GOT3 (cell line): ENCODE measurements around the gene ARFIP1.
"Not testable (repeated sequence)": the region's sequence is repeated elsewhere in the genome, so short reads cannot be mapped to it uniquely, and the experiment has no call there.

Experiments used
- DNase-seq: peaks from one replicate; lab custom pipeline; 2025; ENCODE audit warnings: mixed read lengths; lab: John Stamatoyannopoulos, UW

The ARFIP1 gene

DNA sequence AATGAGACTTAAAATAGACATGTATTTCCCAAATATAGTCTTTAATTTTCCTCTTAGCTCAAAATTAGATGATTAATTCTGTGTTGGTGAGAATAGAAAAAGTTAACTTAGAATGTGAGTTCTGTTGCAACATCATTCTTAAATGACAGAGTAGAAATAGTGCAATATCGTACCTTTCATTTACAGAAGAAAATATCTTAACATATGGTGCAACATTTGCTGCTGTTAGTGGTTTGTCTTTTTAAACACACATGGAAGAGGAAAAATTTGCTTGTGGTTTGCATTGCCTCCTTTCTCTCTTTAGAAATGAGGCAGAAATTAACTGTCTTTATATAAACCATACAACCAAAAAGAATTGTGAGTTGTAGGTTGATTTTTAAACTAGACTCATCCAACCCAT lies 117.1 kb downstream of the ARFIP1 start:
- DNase-seq, result no peak

- DNase-seq, result not testable (repeated sequence)
Measured at GRCh38 chr4:152898133-152898532, 118.4 kb downstream of the ARFIP1 start.

DNA sequence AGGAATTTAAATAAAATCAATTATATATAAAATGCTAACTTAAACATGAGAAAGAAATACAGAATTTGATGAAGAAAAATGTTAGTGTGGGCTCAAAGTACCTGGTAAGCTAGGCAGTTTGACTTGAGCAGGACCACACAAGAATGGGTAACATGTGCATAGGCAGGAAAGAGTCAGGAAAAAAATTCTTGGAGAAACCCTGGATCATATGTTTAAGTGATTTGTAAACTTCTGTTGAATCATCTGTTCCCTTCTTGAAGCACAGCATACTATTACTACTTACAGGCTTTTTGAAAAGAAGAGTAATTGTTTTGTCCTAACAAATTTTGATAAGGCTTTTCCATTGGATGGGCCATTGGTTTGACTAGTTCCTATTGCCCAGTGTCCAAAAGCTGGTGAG lies 118.9 kb downstream of the ARFIP1 start:
- DNase-seq, result no peak

GRCh38 chr4:152900395-152900794 lies 120.6 kb downstream of the ARFIP1 start:
- DNase-seq, result no peak

DNA sequence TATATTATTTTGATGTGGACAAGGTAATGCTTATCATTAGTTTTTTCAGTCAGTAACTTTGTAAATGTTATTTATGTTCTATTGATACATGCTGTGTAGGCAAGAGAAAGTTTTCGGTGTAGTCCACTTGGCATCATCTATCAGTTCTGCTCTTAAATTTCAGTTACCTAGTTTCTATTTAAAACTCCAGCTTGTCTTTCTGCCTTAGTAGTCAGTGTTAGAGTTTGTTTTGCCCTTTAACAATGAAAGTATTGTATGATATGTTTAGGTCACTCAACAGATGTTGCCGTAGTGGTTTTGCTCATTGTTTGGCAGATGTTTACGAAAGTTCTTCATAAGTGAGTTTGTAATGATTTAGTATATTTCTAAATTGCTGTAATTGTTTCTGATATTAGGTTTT lies 121.5 kb downstream of the ARFIP1 start:
- DNase-seq, result no peak

- DNase-seq, result no peak
Measured at GRCh38 chr4:152903658-152904057, 123.9 kb downstream of the ARFIP1 start.

GRCh38 chr4:152909901-152910300 lies 130.1 kb downstream of the ARFIP1 start:
- DNase-seq, result no peak

DNA sequence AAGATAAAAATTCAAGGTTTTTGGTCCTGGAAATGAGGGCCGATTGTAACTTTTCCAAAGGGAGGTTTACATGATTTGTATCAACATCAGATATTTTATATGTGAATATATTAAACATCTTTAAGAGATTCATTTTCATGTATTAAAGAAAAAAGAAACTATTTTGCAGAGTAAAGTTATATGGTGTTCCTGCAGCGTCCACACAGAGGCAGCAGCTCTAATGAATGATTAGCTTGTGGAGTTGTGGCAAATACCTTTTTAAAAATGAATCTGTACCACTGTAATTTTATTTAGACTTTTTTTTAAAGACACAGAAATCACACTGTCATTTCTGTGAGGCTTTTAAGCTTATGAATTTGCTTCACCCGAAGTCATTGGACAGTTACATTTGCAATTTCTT lies 130.8 kb downstream of the ARFIP1 start:
- no peak for DNase-seq

GRCh38 chr4:152917543-152918395 lies 138.0 kb downstream of the ARFIP1 start:
- no peak for DNase-seq

DNA sequence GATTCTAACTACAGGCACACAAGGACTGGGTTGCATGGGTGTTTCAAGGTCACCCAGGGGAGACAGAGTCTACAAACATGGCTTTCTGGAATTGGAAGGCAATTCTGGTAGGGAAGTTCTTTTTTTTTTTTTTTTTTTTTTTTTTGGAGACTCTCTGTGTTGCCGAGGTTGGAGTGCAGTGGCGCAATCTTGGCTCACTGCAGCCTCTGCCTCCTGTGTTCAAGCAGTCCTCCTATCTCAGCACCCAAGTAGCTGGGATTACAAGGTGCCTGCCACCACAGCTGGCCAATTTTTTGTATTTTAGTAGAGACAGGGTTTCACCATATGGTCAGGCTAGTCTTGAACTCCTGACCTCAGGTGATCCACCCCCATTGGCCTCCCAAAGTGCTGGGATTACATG lies 140.1 kb downstream of the ARFIP1 start:
- no peak for DNase-seq

DNA sequence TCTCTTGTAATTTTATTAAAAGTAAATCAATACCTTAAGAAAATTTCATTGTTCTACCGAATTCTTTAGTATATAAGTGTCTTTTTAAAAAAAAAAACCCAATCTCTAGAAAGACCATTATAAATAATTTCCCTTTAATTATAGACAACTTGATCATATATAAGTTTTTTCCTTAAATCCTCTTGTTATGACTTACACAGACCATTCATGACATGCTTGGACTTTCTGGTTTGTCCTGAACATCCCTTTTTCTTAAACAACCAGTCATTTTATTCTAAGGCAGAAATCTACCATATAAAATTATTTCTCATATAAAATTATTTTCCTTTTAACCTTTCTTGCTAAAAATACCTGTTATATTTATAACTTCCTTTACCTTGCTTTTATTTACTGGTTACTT lies 141.0 kb downstream of the ARFIP1 start:
- DNase-seq, result no peak

GRCh38 chr4:152921284-152921683 lies 141.5 kb downstream of the ARFIP1 start:
- no peak for DNase-seq

DNA sequence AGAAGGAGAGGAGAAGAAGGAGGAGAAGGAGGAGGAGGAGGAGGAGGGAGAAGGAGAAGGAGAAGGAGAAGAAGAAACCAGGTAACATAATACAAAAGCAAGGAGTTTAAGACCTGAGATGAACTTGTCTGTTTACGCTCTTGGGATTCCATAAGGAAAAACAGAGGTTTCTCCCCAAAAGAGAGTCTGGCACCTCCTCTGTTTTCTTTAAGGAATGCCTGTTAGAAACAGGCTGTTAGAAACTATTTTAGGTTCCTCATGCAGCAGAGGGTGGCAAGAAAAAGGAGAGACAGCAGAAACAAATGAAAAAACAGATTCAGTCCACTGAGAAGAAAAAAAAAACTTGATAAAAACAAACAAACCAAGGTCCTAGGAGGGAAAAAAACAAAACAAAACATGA lies 146.1 kb downstream of the ARFIP1 start:
- no peak for DNase-seq

DNA sequence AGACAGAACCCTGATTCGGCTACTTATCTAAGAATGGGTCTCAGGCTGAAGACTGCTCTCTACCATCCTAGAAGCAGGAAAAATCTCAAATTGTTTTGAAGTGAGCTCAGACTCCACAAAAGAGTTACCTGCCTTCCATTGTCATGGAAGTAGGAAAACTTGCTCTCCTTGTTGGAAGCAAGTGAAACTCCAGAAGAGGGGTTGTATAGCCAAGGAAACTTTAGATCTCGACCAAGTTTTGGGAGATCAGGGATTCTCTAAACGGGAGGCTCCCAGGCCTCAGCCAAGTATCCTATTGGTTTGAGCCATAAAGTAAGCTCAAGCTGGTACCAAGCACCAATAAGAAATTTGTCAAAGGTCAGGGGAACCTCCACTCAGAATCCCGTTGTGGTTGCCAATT lies 147.2 kb downstream of the ARFIP1 start:
- no peak for DNase-seq

- no peak for DNase-seq
Measured at GRCh38 chr4:152927737-152928136, 148.0 kb downstream of the ARFIP1 start.

DNA sequence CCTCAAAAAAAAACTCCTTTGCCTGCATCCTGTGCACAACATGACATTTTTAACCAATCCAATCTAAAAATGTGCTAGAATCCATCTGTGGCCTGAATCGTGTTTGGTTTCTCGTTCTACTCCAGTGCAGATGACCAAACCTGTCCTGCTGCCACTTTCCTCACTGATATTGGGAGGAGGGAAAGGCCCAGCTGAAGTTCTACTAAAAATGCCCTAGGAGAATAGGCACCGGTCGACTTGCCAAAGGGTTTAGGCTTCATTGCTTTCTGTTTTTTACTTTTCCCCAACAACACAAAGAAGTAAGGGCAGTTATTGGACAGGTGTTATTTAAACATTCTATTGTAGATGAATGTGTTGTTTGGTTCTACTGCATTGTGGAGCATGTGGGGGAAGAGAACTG lies 148.5 kb downstream of the ARFIP1 start:
- DNase-seq, result no peak

DNA sequence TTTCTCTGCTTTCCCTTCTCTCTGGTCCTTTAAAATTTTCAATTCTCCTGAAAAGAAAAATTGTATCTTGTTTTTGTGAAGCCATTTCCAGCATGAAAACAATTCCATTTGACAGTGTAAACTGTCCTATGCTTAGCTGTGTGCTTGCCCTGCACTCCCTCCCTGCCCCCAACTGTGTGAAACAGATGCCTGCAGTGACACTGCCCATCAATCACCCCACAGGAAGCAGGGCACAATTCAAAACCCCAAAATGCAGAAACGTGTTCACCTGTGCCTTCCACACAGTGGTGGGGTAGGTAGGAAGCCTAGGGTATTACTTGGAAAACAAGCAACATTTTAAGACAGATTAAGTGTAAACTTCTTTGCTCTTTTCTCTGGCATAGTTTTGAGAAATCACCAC lies 150.1 kb downstream of the ARFIP1 start:
- DNase-seq, result no peak

GRCh38 chr4:152935143-152935542 lies 155.4 kb downstream of the ARFIP1 start:
- no peak for DNase-seq

DNA sequence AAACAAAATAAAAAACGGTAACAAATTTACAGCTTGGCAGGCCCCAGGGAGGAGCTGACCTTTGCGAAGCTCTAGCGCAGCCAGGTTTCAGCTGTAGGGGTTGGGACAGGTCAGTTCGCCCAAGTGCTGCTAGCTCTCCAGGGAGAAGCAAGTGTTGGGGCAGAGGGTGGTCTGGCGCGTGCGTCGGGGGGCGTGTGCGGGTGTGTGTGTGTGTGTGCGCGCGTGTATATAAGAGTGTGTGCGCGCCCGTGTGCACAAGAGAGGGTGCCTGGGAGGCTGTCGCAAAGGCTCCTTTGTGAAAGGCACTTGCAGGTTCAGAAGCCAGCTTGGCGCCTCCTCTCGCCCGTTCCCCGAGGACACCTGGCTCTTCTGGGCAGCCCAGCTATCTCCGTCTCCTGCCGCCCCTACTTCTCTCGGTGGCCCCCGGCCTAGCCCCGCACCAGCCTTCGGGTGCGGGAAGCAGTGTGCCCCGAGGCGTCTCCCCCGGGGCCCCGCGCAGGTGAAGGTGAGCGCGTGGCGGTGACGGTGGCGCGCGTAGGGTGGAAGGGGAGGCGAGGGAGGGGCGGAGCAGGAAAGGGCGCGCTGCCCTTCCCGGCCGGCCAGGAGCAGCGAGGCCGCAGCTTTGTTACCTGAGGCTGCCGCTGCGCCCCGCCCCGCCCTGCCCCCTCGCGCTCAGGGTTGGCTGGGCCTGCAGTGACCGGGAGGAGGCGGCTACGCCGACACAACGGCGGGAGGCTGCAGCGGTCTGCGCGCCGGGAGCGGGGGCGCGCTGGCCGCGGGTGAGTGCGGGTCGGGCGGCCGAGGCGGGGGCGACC lies 156.1 kb downstream of the ARFIP1 start, which contains the start of gene FHDC1:
FHDC1 (plus strand) TSS at position 693 of the 815 bp plus-strand sequence. CDS start 6,735 bp downstream, outside the sequence.
- no peak for DNase-seq

DNA sequence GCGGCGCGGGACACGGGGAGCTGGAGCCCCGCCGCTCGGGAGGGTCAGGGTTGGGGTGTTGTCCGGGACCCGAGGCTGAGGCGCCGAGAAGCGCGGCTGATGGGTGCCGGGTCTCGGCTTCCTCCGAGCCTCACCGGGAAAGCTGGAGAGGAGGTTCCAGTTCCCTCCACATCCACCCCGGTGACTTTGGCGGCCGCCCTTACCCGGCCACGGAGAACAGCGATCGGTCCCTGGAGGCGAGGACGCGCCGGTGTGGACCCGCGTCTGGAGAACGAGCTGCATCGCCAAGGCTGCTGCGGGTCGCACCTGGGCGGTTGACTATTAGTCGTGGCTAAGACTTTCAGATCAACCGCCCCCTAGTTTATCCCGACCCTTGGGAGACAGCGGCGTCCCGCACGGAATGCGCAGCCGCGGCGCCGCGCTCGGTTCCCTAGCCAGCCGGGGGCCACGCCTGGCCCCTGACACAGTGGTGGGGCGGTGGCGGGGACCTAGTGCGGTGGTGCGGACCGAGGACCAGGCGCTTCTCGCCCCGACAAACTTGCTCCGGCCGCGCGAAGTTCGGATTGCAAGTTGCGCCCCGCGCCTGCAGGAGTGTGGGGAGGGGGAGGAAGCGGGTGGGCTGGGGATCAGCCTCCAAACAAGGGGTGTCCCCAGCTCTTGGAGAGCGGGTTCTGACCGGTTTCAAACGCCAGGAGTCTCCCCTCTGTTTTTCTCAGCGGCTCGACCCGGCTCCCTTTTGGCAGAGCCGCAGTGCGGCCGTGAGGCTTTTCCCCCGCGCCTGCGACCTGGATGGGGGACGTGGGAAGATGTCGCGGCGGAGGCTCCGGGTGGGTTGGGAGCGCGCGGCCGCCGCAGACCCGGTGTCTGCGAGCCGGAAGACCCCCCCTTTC lies 156.9 kb downstream of the ARFIP1 start:
- no peak for DNase-seq

DNA sequence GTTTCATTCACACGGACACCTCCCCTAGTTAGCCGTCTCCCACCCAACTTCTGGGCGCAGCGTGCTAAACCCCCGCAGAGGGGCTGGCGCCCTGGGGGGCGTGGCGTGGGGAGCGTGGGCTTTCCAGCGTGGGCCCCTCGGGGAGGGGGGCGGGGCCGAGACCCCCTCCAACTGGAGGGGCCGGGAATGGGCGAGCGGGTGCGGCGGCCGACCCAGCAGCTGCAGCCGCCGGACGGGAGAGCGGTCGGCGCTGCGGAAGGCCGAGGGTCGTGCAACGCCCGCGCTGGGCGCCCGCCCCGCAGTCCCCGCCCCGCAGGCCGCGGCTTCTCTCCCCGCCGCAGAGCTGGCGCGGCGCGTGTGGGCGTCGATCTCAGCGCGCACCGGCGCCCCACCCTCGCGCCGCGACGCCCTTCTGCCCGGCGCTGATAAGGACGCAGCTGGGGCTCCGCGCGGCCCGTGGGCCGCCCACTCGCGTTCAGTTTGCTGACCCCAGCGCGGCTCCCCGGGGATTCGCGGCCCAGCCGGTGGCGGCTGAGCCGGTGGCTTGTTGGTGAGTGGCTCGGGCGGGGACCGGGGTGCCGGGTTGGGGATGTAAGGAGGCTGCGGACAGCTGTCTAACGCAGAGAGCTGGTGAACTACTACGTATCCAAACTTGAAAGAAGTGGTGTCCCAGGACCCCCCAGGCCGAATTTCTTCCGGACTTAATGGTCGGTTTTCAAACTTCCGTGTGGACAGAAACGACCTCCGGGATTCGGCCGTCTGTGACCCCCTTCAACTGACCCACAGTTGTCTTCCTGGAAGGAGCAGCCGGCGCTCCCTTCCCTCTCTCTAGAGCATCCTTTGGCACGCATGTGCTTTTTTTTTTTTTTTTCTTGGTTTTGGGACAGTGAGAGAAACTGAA lies 157.8 kb downstream of the ARFIP1 start:
- no peak for DNase-seq
